Left ventricle myocardium inferior (tissue), 1 donor: ENCODE measurements around the gene CNTNAP2. TPM values are rescaled to one million over a fixed set of nuclear protein-coding genes. Genes with fewer than 3 reads are reported as not detected.

Experiments
- DNase-seq: peaks from one replicate; pipeline ENCODE4 v3.0.0-alpha.2; 2020
- H3K27ac ChIP-seq: fragments of 200-600 bp; replicated peaks from 2 replicates; pipeline ENCODE4 v1.8.0; 2021
- H3K27me3 ChIP-seq: fragments of 200-600 bp; 2 replicates; pipeline ENCODE4 v1.8.0; 2021; ENCODE audit warnings: low read depth
- H3K36me3 ChIP-seq: fragments of 200-600 bp; 2 replicates; pipeline ENCODE4 v1.8.0; 2021
- H3K4me1 ChIP-seq: fragments of 200-600 bp; 2 replicates; pipeline ENCODE4 v1.8.0; 2021
- H3K4me3 ChIP-seq: fragments of 200-600 bp; 2 replicates; pipeline ENCODE4 v1.8.0; 2021; ENCODE audit warnings: mild to moderate bottlenecking, moderate library complexity
- H3K9me3 ChIP-seq: fragments of 200-600 bp; replicated peaks from 2 replicates; pipeline ENCODE4 v1.8.0; 2021
- intact Hi-C: fragments of 100-400 bp; cut with micrococcal nuclease; formaldehyde crosslinking; loops from one replicate; pipeline ENCODE4 v1.11.0; 2022
- total RNA-seq: library from RNA; stranded (reverse); fragmentation: NEBNext Ultra II Directional; extraction: Animal tissue kit (Norgen Biotek cat#: 25700); gene quantifications from one replicate; pipeline ENCODE4 v1.2.1, GENCODE V29; 2021
- TF ChIP-seq, protein P1 (sequence below): fragments of 200-600 bp; IDR thresholded peaks from 2 replicates; pipeline ENCODE4 v1.8.0; 2021; ENCODE audit warnings: antibody characterized with exemption, mild to moderate bottlenecking, borderline replicate concordance
- donor health status: DM: no; HTN: yes; CAD: no; lungs with severe emphysema.

CNTNAP2 gene
- total RNA-seq, 1 donor from 2014 or later, result 0.99 TPM

DNA sequence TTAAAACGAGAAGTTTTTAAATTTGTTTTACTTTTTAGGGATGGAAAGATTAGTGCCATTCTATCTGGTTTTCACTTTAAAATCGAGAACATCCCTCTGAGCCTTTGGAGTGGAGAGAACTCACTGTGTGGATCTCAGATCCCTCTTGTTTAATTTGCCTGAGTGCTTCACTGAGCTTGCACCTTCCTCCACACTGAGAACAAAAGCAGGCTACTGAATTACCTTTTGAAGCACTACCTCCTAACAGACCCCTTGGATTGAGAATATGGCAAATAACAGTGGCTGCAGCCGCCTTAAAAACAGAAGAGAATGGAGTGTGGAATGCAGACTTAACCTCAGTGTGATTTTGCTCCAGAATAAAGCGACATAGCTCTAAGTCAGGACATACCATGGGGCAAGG lies 204.7 kb downstream of the CNTNAP2 start:
- no peak for DNase-seq
- TF ChIP-seq, protein P1, sequence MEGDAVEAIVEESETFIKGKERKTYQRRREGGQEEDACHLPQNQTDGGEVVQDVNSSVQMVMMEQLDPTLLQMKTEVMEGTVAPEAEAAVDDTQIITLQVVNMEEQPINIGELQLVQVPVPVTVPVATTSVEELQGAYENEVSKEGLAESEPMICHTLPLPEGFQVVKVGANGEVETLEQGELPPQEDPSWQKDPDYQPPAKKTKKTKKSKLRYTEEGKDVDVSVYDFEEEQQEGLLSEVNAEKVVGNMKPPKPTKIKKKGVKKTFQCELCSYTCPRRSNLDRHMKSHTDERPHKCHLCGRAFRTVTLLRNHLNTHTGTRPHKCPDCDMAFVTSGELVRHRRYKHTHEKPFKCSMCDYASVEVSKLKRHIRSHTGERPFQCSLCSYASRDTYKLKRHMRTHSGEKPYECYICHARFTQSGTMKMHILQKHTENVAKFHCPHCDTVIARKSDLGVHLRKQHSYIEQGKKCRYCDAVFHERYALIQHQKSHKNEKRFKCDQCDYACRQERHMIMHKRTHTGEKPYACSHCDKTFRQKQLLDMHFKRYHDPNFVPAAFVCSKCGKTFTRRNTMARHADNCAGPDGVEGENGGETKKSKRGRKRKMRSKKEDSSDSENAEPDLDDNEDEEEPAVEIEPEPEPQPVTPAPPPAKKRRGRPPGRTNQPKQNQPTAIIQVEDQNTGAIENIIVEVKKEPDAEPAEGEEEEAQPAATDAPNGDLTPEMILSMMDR, result no peak
- Histone ChIP-seq H3K4me1 (no peaks in the 10 kb centered on the region), H3K36me3 (no peaks in the 10 kb centered on the region), H3K9me3 (no peaks in the 10 kb centered on the region), H3K4me3 (no peak overlapping the region), H3K27ac (no peak overlapping the region), H3K27me3 (no peaks in the 10 kb centered on the region)
- intact Hi-C loops, result no loop called here

DNA sequence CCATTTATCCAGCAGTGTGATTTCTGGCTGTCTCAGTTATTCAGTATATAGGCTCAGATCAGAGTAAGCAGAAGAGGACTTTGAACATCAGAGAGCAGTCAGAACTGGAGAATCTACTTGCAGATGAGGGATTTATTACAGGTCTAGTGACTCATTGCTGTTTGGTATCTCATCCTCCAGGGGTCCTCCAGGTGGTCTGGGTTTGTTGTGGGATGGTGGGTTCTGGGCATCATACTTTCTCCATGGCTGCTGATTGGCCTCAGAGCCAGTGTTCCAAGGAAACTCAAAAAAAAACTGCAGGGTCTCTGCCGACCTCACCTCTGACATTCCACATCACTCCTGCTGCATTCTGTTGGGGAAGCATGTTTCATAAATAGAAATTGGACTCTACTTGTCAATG lies 214.8 kb downstream of the CNTNAP2 start:
- H3K36me3 ChIP-seq, result no peaks in the 10 kb centered on the region
- intact Hi-C loops, result no loop called here
- TF ChIP-seq, protein P1, result no peak
- no peaks in the 10 kb centered on the region for H3K27me3 ChIP-seq
- H3K4me3 ChIP-seq, result no peak overlapping the region
- peaks cover 4% of the 10 kb centered on the region for H3K9me3 ChIP-seq
- DNase-seq, result no peak
- no peak overlapping the region for H3K27ac ChIP-seq
- no peaks in the 10 kb centered on the region for H3K4me1 ChIP-seq

DNA sequence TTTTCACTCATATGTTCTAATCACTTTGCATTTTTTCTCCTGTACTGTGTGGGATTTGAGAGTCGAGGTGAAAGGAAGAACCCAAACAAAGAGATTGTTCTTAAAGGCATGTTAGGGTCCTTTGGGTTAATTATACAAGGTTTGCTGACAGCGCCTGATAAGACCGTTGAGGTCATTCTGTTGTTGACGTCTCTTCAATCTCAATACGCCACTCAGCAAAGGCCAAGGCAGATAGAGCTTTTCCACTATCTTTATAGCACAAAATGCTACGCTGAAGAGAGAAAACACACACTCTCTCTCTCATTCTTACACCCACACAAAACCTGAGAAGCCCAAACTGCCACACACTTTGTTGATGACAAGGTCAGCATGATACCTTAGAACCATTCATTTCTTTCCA lies 228.7 kb downstream of the CNTNAP2 start:
- Histone ChIP-seq H3K27me3 (no peaks in the 10 kb centered on the region), H3K4me3 (no peak overlapping the region), H3K4me1 (no peaks in the 10 kb centered on the region), H3K36me3 (no peaks in the 10 kb centered on the region), H3K9me3 (peaks cover 16% of the 10 kb centered on the region), H3K27ac (no peak overlapping the region)
- intact Hi-C loops, result no loop called here
- DNase-seq, result no peak
- TF ChIP-seq, protein P1, result no peak

DNA sequence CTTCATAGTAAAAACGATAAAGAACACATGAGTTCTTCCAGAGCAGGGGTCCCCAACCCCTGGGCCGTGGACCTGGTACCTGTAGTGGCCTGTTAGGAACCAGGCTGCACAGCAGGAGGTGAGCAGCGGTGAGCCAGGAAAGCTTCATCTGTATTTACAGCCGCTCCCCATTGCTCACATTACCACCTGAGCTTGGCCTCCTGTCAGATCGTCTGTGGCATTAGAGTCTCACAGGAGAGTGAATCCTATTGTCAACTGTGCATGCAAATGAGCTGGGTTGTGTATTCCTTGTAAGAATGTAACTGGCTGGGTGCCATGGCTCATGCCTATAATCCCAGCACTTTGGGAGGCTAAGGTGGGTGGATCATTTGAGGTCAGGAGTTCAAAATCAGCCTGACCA lies 229.5 kb downstream of the CNTNAP2 start:
- peaks cover 16% of the 10 kb centered on the region for H3K9me3 ChIP-seq
- H3K36me3 ChIP-seq, result no peaks in the 10 kb centered on the region
- intact Hi-C loops, result no loop called here
- H3K27ac ChIP-seq, result no peak overlapping the region
- no peak for DNase-seq
- TF ChIP-seq, protein P1, result no peak
- H3K4me1 ChIP-seq, result no peaks in the 10 kb centered on the region
- no peaks in the 10 kb centered on the region for H3K27me3 ChIP-seq
- no peak overlapping the region for H3K4me3 ChIP-seq

DNA sequence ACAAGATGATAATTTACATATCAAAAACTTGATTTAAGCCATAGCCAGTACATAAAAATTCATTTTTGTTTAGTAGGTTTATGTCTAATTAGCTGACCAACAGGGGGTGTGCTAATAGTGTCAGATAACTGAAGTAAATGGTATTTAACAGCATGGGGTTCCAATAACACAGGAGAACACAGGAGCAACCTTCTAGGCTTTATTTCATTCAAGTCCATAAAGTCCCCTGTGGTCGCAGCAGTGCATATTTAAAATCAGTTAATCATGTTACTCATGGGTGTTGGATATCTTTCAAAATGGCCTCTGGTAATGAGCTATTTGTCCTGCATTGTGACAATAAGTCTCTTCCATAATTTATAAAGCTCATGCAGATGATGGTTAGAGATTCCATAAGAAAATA lies 238.6 kb downstream of the CNTNAP2 start:
- H3K9me3 ChIP-seq, result no peaks in the 10 kb centered on the region
- no peaks in the 10 kb centered on the region for H3K36me3 ChIP-seq
- no peaks in the 10 kb centered on the region for H3K27me3 ChIP-seq
- DNase-seq, result no peak
- no peaks in the 10 kb centered on the region for H3K4me1 ChIP-seq
- H3K27ac ChIP-seq, result no peak overlapping the region
- intact Hi-C loops, result no loop called here
- H3K4me3 ChIP-seq, result no peak overlapping the region
- TF ChIP-seq, protein P1, result no peak

DNA sequence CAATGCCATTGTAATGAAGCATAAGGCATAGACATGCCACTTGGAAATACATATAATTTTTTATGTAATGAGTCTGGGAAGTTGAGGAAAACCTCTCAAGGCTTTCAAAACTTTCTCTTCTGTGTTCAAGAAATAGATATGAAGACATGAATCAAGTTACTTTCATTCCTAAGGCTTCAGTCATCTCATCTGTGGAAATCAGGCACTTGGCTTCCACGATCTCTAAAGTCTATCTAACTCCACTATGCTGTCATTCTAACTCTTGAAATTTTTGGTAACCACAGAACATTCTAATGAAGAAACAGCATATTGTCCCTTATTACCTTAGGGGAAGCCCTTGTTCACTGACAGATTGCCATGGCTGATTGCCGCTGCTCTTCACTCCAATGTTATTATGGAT lies 242.6 kb downstream of the CNTNAP2 start:
- no peaks in the 10 kb centered on the region for H3K4me1 ChIP-seq
- TF ChIP-seq, protein P1, result no peak
- H3K27me3 ChIP-seq, result no peaks in the 10 kb centered on the region
- H3K9me3 ChIP-seq, result no peaks in the 10 kb centered on the region
- H3K36me3 ChIP-seq, result no peaks in the 10 kb centered on the region
- H3K4me3 ChIP-seq, result no peak overlapping the region
- no peak for DNase-seq
- intact Hi-C loops, result no loop called here
- no peak overlapping the region for H3K27ac ChIP-seq
